ENCODE measurements around the gene KMT2E. TPM values are rescaled to one million over a fixed set of nuclear protein-coding genes. Genes with fewer than 3 reads are reported as not detected.
"Not testable (repeated sequence)": the region's sequence is repeated elsewhere in the genome, so short reads cannot be mapped to it uniquely, and the experiment has no call there.

Gene KMT2E
- total RNA-seq, 1 donor from 2014 or later, result 75.6 TPM

DNA sequence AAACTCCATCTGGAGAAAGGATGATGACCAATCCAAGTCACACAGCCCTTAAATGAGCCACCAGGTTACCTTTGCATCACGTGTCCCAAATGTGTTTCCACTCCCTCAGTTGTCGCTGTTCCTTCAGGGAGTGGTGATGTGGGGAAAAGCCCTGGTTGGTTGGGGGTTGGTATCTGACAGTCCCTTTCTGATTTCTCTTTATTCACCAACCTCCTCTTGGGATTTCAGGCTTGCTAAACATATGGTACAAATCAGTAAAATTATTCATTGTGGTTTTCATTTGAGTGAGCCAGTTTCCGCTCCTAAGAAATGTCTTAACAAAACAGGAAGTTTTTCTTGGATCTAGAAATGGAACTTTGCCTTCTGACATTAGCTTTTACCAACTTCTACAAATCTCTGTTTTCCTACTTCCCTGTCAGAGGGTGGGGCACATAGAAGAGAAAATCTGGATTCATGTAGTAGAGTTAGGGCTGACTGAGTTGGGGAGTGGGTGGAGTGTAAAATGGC is 40.0 kb upstream of the KMT2E start:
- peak overlapping the region; percentile 93 for H3K27ac Mint-ChIP-seq (ENCODE audit: unreplicated experiment)
- peaks cover 41% of the 10 kb centered on the region for H3K4me1 Mint-ChIP-seq (ENCODE audit: unreplicated experiment)
- no peak for DNase-seq (ENCODE audit: extremely low spot score, unreplicated experiment)

DNA sequence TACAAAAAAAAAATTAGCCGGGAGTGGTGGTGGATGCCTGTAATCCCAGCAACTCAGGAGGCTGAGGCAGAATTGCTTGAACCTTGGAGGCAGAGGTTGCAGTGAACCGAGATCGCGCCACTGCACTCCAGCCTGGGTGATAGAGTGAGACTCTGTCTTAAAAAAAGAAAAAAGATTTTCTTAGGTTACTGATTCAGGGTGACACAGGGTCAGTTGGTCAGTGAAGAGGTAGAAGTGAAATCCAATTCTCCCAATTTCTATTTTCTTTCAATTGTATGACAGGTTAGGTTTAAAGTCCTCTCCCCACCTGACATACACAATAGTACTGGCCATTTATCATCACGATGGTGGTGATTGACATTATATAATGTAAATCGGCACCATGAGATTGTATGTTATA is 38.5 kb upstream of the KMT2E start:
- H3K9me3 Mint-ChIP-seq (ENCODE audit: unreplicated experiment); H3K27me3 Mint-ChIP-seq (ENCODE audit: unreplicated experiment); H3K36me3 Mint-ChIP-seq (ENCODE audit: unreplicated experiment); H3K27ac Mint-ChIP-seq (ENCODE audit: unreplicated experiment); H3K4me3 Mint-ChIP-seq (ENCODE audit: unreplicated experiment); DNase-seq (ENCODE audit: extremely low spot score, unreplicated experiment): not testable (repeated sequence)
- peaks cover 49% of the 10 kb centered on the region for H3K4me1 Mint-ChIP-seq (ENCODE audit: unreplicated experiment)

More for the DNA sequence above, 40.0 kb upstream of the KMT2E start:
- TF ChIP-seq, protein P1, sequence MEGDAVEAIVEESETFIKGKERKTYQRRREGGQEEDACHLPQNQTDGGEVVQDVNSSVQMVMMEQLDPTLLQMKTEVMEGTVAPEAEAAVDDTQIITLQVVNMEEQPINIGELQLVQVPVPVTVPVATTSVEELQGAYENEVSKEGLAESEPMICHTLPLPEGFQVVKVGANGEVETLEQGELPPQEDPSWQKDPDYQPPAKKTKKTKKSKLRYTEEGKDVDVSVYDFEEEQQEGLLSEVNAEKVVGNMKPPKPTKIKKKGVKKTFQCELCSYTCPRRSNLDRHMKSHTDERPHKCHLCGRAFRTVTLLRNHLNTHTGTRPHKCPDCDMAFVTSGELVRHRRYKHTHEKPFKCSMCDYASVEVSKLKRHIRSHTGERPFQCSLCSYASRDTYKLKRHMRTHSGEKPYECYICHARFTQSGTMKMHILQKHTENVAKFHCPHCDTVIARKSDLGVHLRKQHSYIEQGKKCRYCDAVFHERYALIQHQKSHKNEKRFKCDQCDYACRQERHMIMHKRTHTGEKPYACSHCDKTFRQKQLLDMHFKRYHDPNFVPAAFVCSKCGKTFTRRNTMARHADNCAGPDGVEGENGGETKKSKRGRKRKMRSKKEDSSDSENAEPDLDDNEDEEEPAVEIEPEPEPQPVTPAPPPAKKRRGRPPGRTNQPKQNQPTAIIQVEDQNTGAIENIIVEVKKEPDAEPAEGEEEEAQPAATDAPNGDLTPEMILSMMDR (IDR thresholded peaks at IDR 0.05), result no peak
- no peaks in the 10 kb centered on the region for H3K9me3 Mint-ChIP-seq (ENCODE audit: unreplicated experiment)
- no peaks in the 10 kb centered on the region for H3K36me3 Mint-ChIP-seq (ENCODE audit: unreplicated experiment)
- H3K27me3 Mint-ChIP-seq (ENCODE audit: unreplicated experiment), result no peaks in the 10 kb centered on the region
- peak overlapping the region; percentile 44 for H3K4me3 Mint-ChIP-seq (ENCODE audit: unreplicated experiment)

DNA sequence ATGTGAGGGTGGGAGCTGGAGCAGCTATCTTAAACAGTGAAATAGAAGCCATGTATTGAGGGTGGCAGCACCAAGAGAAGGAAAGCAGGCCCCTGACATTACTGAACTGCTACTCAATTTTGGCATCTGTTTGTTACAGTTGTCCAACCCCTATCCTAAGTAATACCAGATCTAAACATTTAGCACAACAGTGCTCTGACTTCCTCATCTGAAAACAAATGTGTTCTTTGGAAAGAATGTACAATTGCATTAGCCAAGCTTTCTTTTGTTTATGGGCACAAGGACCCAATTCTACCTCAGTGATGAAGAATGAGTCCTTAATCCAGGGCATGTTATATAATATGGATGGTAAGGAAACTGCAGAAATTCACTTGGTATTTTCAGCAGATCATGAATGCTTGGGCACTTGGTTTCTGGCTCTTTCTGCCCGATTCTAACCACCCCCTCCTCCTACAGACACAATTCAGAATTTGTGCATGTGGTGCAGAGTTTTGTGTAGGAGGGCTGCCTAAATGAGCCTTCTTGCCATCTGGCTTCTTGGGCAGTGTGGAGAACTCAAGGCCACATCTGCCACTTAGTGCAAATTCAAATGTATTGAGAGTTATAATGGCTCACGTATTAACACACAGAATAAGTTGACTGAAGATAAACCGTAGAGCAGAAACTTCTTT is 36.9 kb upstream of the KMT2E start:
- no peak for DNase-seq (ENCODE audit: extremely low spot score, unreplicated experiment)
- H3K4me1 Mint-ChIP-seq (ENCODE audit: unreplicated experiment), result peaks cover 47% of the 10 kb centered on the region
- no peaks in the 10 kb centered on the region for H3K27me3 Mint-ChIP-seq (ENCODE audit: unreplicated experiment)
- no peaks in the 10 kb centered on the region for H3K9me3 Mint-ChIP-seq (ENCODE audit: unreplicated experiment)
- no peak overlapping the region for H3K27ac Mint-ChIP-seq (ENCODE audit: unreplicated experiment)
- no peak overlapping the region for H3K4me3 Mint-ChIP-seq (ENCODE audit: unreplicated experiment)
- TF ChIP-seq, protein P1 (IDR thresholded peaks at IDR 0.05), result no peak
- H3K36me3 Mint-ChIP-seq (ENCODE audit: unreplicated experiment), result no peaks in the 10 kb centered on the region

DNA sequence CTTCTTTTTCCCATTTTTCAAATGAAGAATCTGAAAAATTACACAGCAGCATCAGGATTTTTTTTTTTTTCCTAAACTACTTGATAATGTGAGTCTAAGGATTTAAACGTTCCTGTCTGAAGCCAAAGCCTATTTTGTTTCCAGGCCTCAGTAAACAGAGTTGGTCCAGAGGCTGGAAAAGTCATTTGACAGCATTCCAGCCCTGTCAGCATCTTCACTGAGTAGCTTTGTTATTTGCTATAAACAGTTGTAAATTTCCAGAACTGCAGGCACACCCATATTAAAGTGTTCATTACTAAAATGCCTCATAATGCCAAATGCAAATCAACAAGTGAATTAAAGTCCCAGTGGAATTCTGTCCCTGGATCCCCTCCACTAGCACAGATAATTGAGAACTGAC is 35.5 kb upstream of the KMT2E start:
- Mint-ChIP-seq H3K4me1 (ENCODE audit: unreplicated experiment) (peaks cover 49% of the 10 kb centered on the region), H3K9me3 (ENCODE audit: unreplicated experiment) (no peaks in the 10 kb centered on the region), H3K27me3 (ENCODE audit: unreplicated experiment) (no peaks in the 10 kb centered on the region), H3K27ac (ENCODE audit: unreplicated experiment) (no peak overlapping the region), H3K36me3 (ENCODE audit: unreplicated experiment) (peaks cover 3% of the 10 kb centered on the region), H3K4me3 (ENCODE audit: unreplicated experiment) (no peak overlapping the region)
- TF ChIP-seq, protein P1 (IDR thresholded peaks at IDR 0.05), result no peak
- no peak for DNase-seq (ENCODE audit: extremely low spot score, unreplicated experiment)

DNA sequence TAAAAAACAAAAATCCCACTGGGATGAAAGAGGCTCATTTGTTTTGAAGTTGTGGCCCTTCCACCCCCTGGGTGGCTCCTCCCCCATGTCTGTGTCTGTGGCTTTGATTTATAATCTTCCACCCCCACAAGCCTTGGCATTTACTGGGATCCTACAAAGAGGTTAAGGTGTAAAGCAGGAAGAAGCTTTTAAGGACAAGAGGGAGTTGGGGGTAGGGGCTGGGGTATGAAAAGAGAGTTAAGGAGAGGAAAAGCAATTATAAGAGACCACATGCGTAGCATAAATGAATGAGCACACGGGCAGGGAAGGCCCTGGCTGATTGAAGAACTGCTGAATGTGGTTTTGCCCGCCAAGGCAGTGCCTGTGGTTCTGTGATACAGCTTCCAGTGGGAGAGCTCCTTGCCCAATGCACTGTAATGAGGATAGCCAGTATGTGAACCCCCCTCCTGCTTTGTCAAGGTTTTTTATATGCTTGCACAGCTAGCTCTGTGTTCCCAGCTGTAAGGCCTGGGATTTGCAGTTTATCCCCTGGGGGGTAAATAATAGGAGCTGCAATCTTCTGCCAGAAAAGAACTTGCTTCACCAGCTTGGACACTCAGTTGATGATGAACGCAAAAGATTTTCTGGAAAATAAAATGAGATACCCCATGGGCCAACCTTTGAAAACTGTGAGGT is 34.7 kb upstream of the KMT2E start:
- no peak overlapping the region for H3K27ac Mint-ChIP-seq (ENCODE audit: unreplicated experiment)
- TF ChIP-seq, protein P1 (IDR thresholded peaks at IDR 0.05), result no peak
- no peaks in the 10 kb centered on the region for H3K9me3 Mint-ChIP-seq (ENCODE audit: unreplicated experiment)
- H3K4me1 Mint-ChIP-seq (ENCODE audit: unreplicated experiment), result peaks cover 46% of the 10 kb centered on the region
- no peaks in the 10 kb centered on the region for H3K27me3 Mint-ChIP-seq (ENCODE audit: unreplicated experiment)
- peaks cover 3% of the 10 kb centered on the region for H3K36me3 Mint-ChIP-seq (ENCODE audit: unreplicated experiment)
- no peak for DNase-seq (ENCODE audit: extremely low spot score, unreplicated experiment)
- no peak overlapping the region for H3K4me3 Mint-ChIP-seq (ENCODE audit: unreplicated experiment)
